Measurements from ENCODE around the gene ATPAF2.

ATPAF2 gene

GRCh38 chr17:17972126-17972951 is 66.6 kb downstream of the ATPAF2 start, which contains the start of the genes DRC3 and TOM1L2:
Gene DRC3 (plus strand): TSS chr17:17972862. CDS start chr17:17977599, 4,737 bp downstream.
Gene TOM1L2 (minus strand): TSS chr17:17972400. CDS start chr17:17972313, 87 bp downstream.
- Mint-ChIP-seq H3K9me3 (no peaks in the 10 kb centered on the region), H3K27me3 (no peaks in the 10 kb centered on the region), H3K27ac (peak within 1 kb of the TSS; percentile 78), H3K4me3 (peak within 1 kb of the TSS; percentile 91), H3K4me1 (peaks cover 15% of the 10 kb centered on the region), H3K36me3 (no peaks in the 10 kb centered on the region)
- ATAC-seq: peak; percentile 98

DNA sequence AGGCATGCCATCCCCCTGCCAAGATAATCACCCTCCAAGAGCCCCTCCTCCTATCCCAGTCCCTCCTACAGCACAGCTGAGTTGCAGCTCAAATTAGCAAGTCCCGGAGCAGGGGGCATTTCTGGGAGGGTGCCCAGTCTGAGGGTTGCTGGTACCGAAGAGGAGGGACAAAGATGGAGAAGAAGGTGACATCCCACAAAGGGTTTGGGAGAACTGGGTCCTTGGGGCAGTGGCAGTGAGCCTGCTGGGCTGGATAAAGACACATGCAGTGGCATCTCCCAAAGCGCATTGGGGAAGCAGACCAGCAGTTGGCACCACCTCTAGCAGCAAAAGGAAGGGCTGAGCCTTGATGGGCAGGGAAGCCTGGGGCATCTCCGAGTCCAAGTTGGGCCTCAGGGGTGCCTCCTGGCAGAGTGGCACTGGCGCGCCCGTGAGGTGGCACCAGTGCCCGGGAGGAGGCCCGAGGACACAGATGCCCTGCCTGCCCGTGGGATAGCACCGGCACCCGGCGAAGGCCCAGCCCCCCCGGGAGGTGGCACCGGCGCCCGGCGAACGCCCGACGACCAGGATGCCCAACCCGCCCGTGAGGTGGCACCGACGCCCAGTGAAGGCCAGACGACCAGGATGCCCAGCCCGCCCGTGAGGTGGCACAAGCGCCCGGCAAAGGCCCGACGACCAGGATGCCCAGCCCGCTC is 67.4 kb downstream of the ATPAF2 start:
- Mint-ChIP-seq H3K36me3 (no peaks in the 10 kb centered on the region), H3K4me1 (peaks cover 22% of the 10 kb centered on the region), H3K27me3 (no peaks in the 10 kb centered on the region), H3K27ac (peak overlapping the region; percentile 78), H3K4me3 (peak overlapping the region; percentile 91), H3K9me3 (no peaks in the 10 kb centered on the region)
- ATAC-seq: no peak

DNA sequence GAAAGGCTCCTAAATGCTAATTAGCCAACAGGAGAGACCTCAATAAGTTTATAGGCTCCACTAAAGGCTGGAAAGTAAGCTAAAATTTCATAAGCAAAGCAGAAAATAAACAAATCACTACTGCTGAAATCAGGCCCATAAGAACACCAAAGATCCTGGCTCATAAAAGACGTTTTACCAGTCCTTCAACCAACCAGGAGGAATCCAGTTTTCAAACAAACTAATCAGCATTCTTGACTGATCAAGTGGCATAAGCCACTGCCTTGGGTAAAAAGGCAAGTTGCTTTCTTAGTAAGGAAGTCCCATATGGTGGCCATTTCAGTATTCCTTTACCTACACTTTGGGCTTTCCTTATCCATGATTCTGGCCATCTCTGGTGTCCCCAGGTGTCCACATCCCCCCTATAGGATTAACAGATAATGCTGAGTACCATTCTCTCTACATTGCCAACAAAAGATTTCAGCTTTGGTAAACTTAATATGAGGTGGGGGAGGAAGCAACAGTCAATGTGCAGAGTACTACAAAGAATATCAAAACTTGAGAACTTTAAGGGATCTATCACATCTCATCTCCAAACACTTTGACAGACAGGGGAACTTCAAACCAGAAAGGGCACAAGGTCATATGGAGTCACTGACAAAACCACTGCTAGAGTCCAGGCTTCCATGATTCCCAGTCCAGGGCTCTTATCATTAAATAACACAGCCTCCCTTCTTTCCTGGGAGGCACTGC is 68.1 kb downstream of the ATPAF2 start:
- Mint-ChIP-seq H3K36me3 (no peaks in the 10 kb centered on the region), H3K9me3 (no peaks in the 10 kb centered on the region), H3K4me3 (peak overlapping the region; percentile 78), H3K27me3 (no peaks in the 10 kb centered on the region), H3K27ac (peak overlapping the region; percentile 31), H3K4me1 (peaks cover 28% of the 10 kb centered on the region)
- ATAC-seq: no peak

Data from stimulated activated memory B cell treated with anti-CD40 and anti-IgM and Interleukin-4, amounts not matched to agents 10 μg/mL and 1 μg/mL and 100 μg/mL, for 72 hours (primary cell).